Right cardiac atrium (tissue), 5 donors: ENCODE results near the gene RPS6KA2. TPM values are rescaled to one million over a fixed set of nuclear protein-coding genes. Genes with fewer than 3 reads are reported as not detected.
"Not testable (repeated sequence)": the region's sequence is repeated elsewhere in the genome, so short reads cannot be mapped to it uniquely, and the experiment has no call there.

ENCODE experiments used
- ATAC-seq, 2 donors: fragments of 200-7000 bp; cut with Tn5 transposase; one replicate each; pipeline versions ENCODE4 v1.8.0 to v1.9.1; 2020; ENCODE audit warnings: moderate library complexity in 2 of 2, mild to moderate bottlenecking in 1 of 2
- DNase-seq, 3 donors: peaks; one replicate each; pipeline ENCODE4 v3.0.0-alpha.2; 2020
- H3K27ac ChIP-seq: one replicate; pipeline ENCODE4 v1.5.1; 2013; ENCODE audit warnings: mild to moderate bottlenecking, low read length, control low read depth, moderate library complexity
- H3K27me3 ChIP-seq: one replicate; pipeline ENCODE4 v1.6.1; 2013; ENCODE audit not compliant: control insufficient read depth, insufficient read depth
- H3K4me1 ChIP-seq: one replicate; pipeline ENCODE4 v1.6.1; 2013; ENCODE audit warnings: low read length; ENCODE audit not compliant: control insufficient read depth, insufficient read depth
- H3K4me3 ChIP-seq: one replicate; pipeline ENCODE4 v1.5.1; 2013; ENCODE audit warnings: low read length, control low read depth
- H3K9me3 ChIP-seq: one replicate; pipeline ENCODE4 v1.6.1; 2013; ENCODE audit warnings: low read length; ENCODE audit not compliant: control insufficient read depth
- WGBS: extraction: QIAGEN DNeasy Blood & Tissue Kit; methylation state at CpG from one replicate; pipeline ENCODE4 v1.1.7; 2013; 5-methylcytosine and 5-hydroxymethylcytosine counted together
- intact Hi-C, 4 donors: fragments of 100-400 bp; cut with DNase I; formaldehyde crosslinking; loops; one replicate each; pipeline versions ENCODE4 v1.11.0 to v1.14.0; 2022 to 2023
- polyA plus RNA-seq: library from polyadenylated mRNA; stranded (reverse); fragments of 200-250 nt; gene quantifications from one replicate; pipeline ENCODE4 v1.2.3, GENCODE V29; 2013
- total RNA-seq, 4 donors: library from RNA; stranded (reverse); fragmentation: NEBNext Ultra II Directional; extraction: Animal tissue kit (Norgen Biotek cat#: 25700); gene quantifications; one replicate each; pipeline ENCODE4 v1.2.1, GENCODE V29; 2021
- donor health status: healthy with polysubstance abuse.
- donor health status: DM: no; HTN: yes; CAD: no.
- donor health status: DM: no; HTN: no; CAD: no.
- donor health status: DM: no; HTN: yes; CAD: no; lungs with severe emphysema.
- donor health status: DM: yes; HTN: yes; CAD: no.

RPS6KA2 gene
- total and polyA plus RNA-seq, 5 donors = 34.0 to 80.9 (median 65.3) TPM

GRCh38 chr6:166408936-166409755 is 217.9 kb downstream of the RPS6KA2 start:
- WGBS = 81% methylated on average over 22 of the region's 22 CpGs
- Histone ChIP-seq H3K9me3 (no peaks in the 10 kb centered on the region), H3K27me3 (no peaks in the 10 kb centered on the region), H3K4me1 (no peaks in the 10 kb centered on the region), H3K27ac (no peak overlapping the region), H3K4me3 (no peak overlapping the region)
- ATAC-seq (no peak), DNase-seq (no peak)
- intact Hi-C loops = loop anchor here in 2 of 4 donors (10.0 kb wide), 2 partner anchors 134 to 244 kb away; partner anchors contain the start of gene TBXT (in 1 of the 2)

GRCh38 chr6:166406197-166406596 is 220.9 kb downstream of the RPS6KA2 start:
- WGBS = 89% methylated on average over 12 of the region's 12 CpGs
- no peaks in the 10 kb centered on the region for H3K9me3 ChIP-seq
- no peaks in the 10 kb centered on the region for H3K4me1 ChIP-seq
- no peak overlapping the region for H3K4me3 ChIP-seq
- intact Hi-C loops = loop anchor here in 2 of 4 donors (10.0 kb wide), 2 partner anchors 131 to 241 kb away; partner anchors contain the start of gene TBXT (in 1 of the 2)
- DNase-seq = no peak
- no peak for ATAC-seq
- no peak overlapping the region for H3K27ac ChIP-seq
- no peaks in the 10 kb centered on the region for H3K27me3 ChIP-seq

GRCh38 chr6:166405386-166405785 is 221.7 kb downstream of the RPS6KA2 start:
- ATAC-seq (no peak), DNase-seq (no peak)
- H3K9me3 ChIP-seq = no peaks in the 10 kb centered on the region
- 62% methylated on average over 7 of the region's 7 CpGs for WGBS
- no peaks in the 10 kb centered on the region for H3K27me3 ChIP-seq
- no peak overlapping the region for H3K27ac ChIP-seq
- intact Hi-C loops = loop anchor here in 2 of 4 donors (10.0 kb wide), 2 partner anchors 131 to 241 kb away; partner anchors contain the start of gene TBXT (in 1 of the 2)
- H3K4me1 ChIP-seq = no peaks in the 10 kb centered on the region
- no peak overlapping the region for H3K4me3 ChIP-seq

- H3K4me3 ChIP-seq = no peak overlapping the region
- H3K27ac ChIP-seq = no peak overlapping the region
- ATAC-seq = no peak
- 34% methylated on average over 6 of the region's 6 CpGs for WGBS
- H3K9me3 ChIP-seq = peaks cover 3% of the 10 kb centered on the region
- intact Hi-C loops = loop anchor here (5.0 to 10.0 kb wide), 3 partner anchors 125 to 238 kb away; partner anchors contain the start of gene TBXT (in 1 of the 4)
- no peaks in the 10 kb centered on the region for H3K4me1 ChIP-seq
- DNase-seq = no peak
- no peaks in the 10 kb centered on the region for H3K27me3 ChIP-seq
Observed at GRCh38 chr6:166402582-166403277, 224.3 kb downstream of the RPS6KA2 start.

- not testable (repeated sequence) for H3K27ac ChIP-seq, H3K27me3 ChIP-seq, H3K9me3 ChIP-seq, H3K4me3 ChIP-seq, H3K4me1 ChIP-seq
- WGBS = 24% methylated on average over 16 of the region's 16 CpGs
- peak; percentile 44 to 76 (median 74) for DNase-seq
- ATAC-seq = peak; percentile 80
- intact Hi-C loops = loop anchor here (2.0 to 10.0 kb wide), 4 partner anchors 123 to 236 kb away; partner anchors contain the start of gene TBXT (in 1 of the 4)
Observed at GRCh38 chr6:166400649-166401250, 226.3 kb downstream of the RPS6KA2 start.

- intact Hi-C loops = loop anchor here (2.0 to 10.0 kb wide), 4 partner anchors 123 to 235 kb away; partner anchors contain the start of gene TBXT (in 1 of the 4)
- WGBS = 89% methylated on average over 2 of the region's 2 CpGs
- no peak for ATAC-seq
- Histone ChIP-seq H3K4me3 (no peak overlapping the region), H3K9me3 (peaks cover 4% of the 10 kb centered on the region), H3K27ac (no peak overlapping the region), H3K27me3 (no peaks in the 10 kb centered on the region), H3K4me1 (no peaks in the 10 kb centered on the region)
- DNase-seq = no peak
Observed at GRCh38 chr6:166400181-166400580, 226.9 kb downstream of the RPS6KA2 start.

- intact Hi-C loops = loop anchor here in 2 of 4 donors (5.0 to 10.0 kb wide), 2 partner anchors 84 to 86 kb away; no protein-coding TSS in a partner anchor
- Histone ChIP-seq H3K27ac (no peak overlapping the region), H3K4me1 (no peaks in the 10 kb centered on the region), H3K4me3 (no peak overlapping the region), H3K27me3 (no peaks in the 10 kb centered on the region), H3K9me3 (peaks cover 4% of the 10 kb centered on the region)
- ATAC-seq = no peak
- DNase-seq = no peak
- WGBS = 85% methylated on average over 3 of the region's 3 CpGs
Observed at GRCh38 chr6:166398348-166398747, 228.7 kb downstream of the RPS6KA2 start.

GRCh38 chr6:166397849-166398248 is 229.2 kb downstream of the RPS6KA2 start:
- intact Hi-C loops = loop anchor here in 2 of 4 donors (5.0 to 10.0 kb wide), 2 partner anchors 83 to 86 kb away; no protein-coding TSS in a partner anchor
- 91% methylated on average over 4 of the region's 4 CpGs for WGBS
- H3K27me3 ChIP-seq = no peaks in the 10 kb centered on the region
- H3K27ac ChIP-seq = no peak overlapping the region
- no peaks in the 10 kb centered on the region for H3K4me1 ChIP-seq
- H3K9me3 ChIP-seq = peaks cover 4% of the 10 kb centered on the region
- no peak overlapping the region for H3K4me3 ChIP-seq
- DNase-seq = no peak
- ATAC-seq = no peak

GRCh38 chr6:166395778-166396177 is 231.3 kb downstream of the RPS6KA2 start:
- no peak for DNase-seq
- H3K27ac ChIP-seq = no peak overlapping the region
- no peak overlapping the region for H3K4me3 ChIP-seq
- no peaks in the 10 kb centered on the region for H3K4me1 ChIP-seq
- H3K9me3 ChIP-seq = peaks cover 4% of the 10 kb centered on the region
- no peak for ATAC-seq
- intact Hi-C loops = loop anchor here in 2 of 4 donors (5.0 to 10.0 kb wide), 2 partner anchors 81 to 83 kb away; no protein-coding TSS in a partner anchor
- WGBS = 83% methylated on average over 6 of the region's 6 CpGs
- H3K27me3 ChIP-seq = no peaks in the 10 kb centered on the region

GRCh38 chr6:166395351-166395750 is 231.7 kb downstream of the RPS6KA2 start:
- WGBS = 49% methylated on average over 6 of the region's 6 CpGs
- Histone ChIP-seq H3K9me3 (peaks cover 4% of the 10 kb centered on the region), H3K27ac (no peak overlapping the region)

More at GRCh38 chr6:166395351-166395750, 231.7 kb downstream of the RPS6KA2 start:
- ATAC-seq (no peak), DNase-seq (no peak)
- intact Hi-C loops = loop anchor here in 2 of 4 donors (5.0 to 10.0 kb wide), 2 partner anchors 81 to 83 kb away; no protein-coding TSS in a partner anchor
- Histone ChIP-seq H3K4me1 (no peaks in the 10 kb centered on the region), H3K27me3 (no peaks in the 10 kb centered on the region), H3K4me3 (no peak overlapping the region)
